ENCODE measurements around the gene CXCR6. TPM values are rescaled to one million over a fixed set of nuclear protein-coding genes. Genes with fewer than 3 reads are reported as not detected.

The CXCR6 gene
- total and polyA plus RNA-seq, 2 donors (not counting 1 experiment from before 2014, with no cell fraction given): not detected

GRCh38 chr3:45987368-45988291 is 44.4 kb downstream of the CXCR6 start:
- DNase-seq (ENCODE audit: low read depth in 2 of 2): peak; percentile 67 to 74
- peaks cover 46% of the 10 kb centered on the region for H3K4me1 ChIP-seq (ENCODE audit: control insufficient read depth, extremely low read depth, insufficient read depth, low read length)

GRCh38 chr3:45988362-45988761 is 45.1 kb downstream of the CXCR6 start:
- no peak overlapping the region for H3K9ac ChIP-seq (ENCODE audit: insufficient read depth, low read length)
- H3K4me1 ChIP-seq (ENCODE audit: control insufficient read depth, extremely low read depth, insufficient read depth, low read length): peaks cover 49% of the 10 kb centered on the region
- peak; percentile 15 to 18 for DNase-seq (ENCODE audit: low read depth in 2 of 2)
- H3K4me3 ChIP-seq (replicated peaks in 1 of 4; ENCODE audit: control extremely low read depth in 1 of 4, insufficient read depth in 1 of 4, low read depth in 3 of 4, low read length in 4 of 4): no peak overlapping the region
- H2AFZ ChIP-seq (ENCODE audit: low read length): no peak overlapping the region
- H3K27me3 ChIP-seq (ENCODE audit: control insufficient read depth, insufficient read depth, low read length): no peaks in the 10 kb centered on the region
- no peaks in the 10 kb centered on the region for H4K20me1 ChIP-seq (ENCODE audit: control insufficient read depth, extremely low read depth, insufficient read depth, low read length)
- H3K27ac ChIP-seq (ENCODE audit: insufficient read depth, low read length): peak overlapping the region; percentile 94
- TF ChIP-seq EZH2 (IDR thresholded peaks at IDR 0.05; ENCODE audit: low read length, missing control alignments): no peak
- TF ChIP-seq CTCF (conservative IDR thresholded peaks at IDR 0.05 in 1 of 2, IDR thresholded peaks at IDR 0.05 in 1 of 2; ENCODE audit: low read depth in 1 of 2, low read length in 2 of 2): no peak
- no peaks in the 10 kb centered on the region for H3K9me3 ChIP-seq (ENCODE audit: control insufficient read depth, insufficient read depth, low read depth, low read length)
- no peaks in the 10 kb centered on the region for H3K36me3 ChIP-seq (ENCODE audit: control insufficient read depth, insufficient read depth, low read length)
- H3K4me2 ChIP-seq (ENCODE audit: extremely low read depth, insufficient read depth, low read length): peak overlapping the region; percentile 39
- H3K79me2 ChIP-seq (ENCODE audit: control insufficient read depth, insufficient read depth, low read length): peaks cover 21% of the 10 kb centered on the region

More at GRCh38 chr3:45987368-45988291, 44.4 kb downstream of the CXCR6 start:
- no peak overlapping the region for H3K9ac ChIP-seq (ENCODE audit: insufficient read depth, low read length)
- H3K36me3 ChIP-seq (ENCODE audit: control insufficient read depth, insufficient read depth, low read length): no peaks in the 10 kb centered on the region
- peak overlapping the region; percentile 41 for H3K4me2 ChIP-seq (ENCODE audit: extremely low read depth, insufficient read depth, low read length)
- H3K4me3 ChIP-seq (replicated peaks in 1 of 4; ENCODE audit: control extremely low read depth in 1 of 4, insufficient read depth in 1 of 4, low read depth in 3 of 4, low read length in 4 of 4): no peak overlapping the region
- H3K79me2 ChIP-seq (ENCODE audit: control insufficient read depth, insufficient read depth, low read length): peaks cover 21% of the 10 kb centered on the region
- H3K9me3 ChIP-seq (ENCODE audit: control insufficient read depth, insufficient read depth, low read depth, low read length): no peaks in the 10 kb centered on the region
- H3K27me3 ChIP-seq (ENCODE audit: control insufficient read depth, insufficient read depth, low read length): no peaks in the 10 kb centered on the region
- H4K20me1 ChIP-seq (ENCODE audit: control insufficient read depth, extremely low read depth, insufficient read depth, low read length): no peaks in the 10 kb centered on the region
- TF ChIP-seq CTCF (conservative IDR thresholded peaks at IDR 0.05 in 1 of 2, IDR thresholded peaks at IDR 0.05 in 1 of 2; ENCODE audit: low read depth in 1 of 2, low read length in 2 of 2): no peak
- TF ChIP-seq EZH2 (IDR thresholded peaks at IDR 0.05; ENCODE audit: low read length, missing control alignments): no peak
- H3K27ac ChIP-seq (ENCODE audit: insufficient read depth, low read length): peak overlapping the region; percentile 94
- H2AFZ ChIP-seq (ENCODE audit: low read length): no peak overlapping the region

- Histone ChIP-seq H4K20me1 (ENCODE audit: control insufficient read depth, extremely low read depth, insufficient read depth, low read length) (no peaks in the 10 kb centered on the region), H3K4me2 (ENCODE audit: extremely low read depth, insufficient read depth, low read length) (peak overlapping the region; percentile 48), H3K27me3 (ENCODE audit: control insufficient read depth, insufficient read depth, low read length) (no peaks in the 10 kb centered on the region), H3K79me2 (ENCODE audit: control insufficient read depth, insufficient read depth, low read length) (peaks cover 23% of the 10 kb centered on the region), H3K9ac (ENCODE audit: insufficient read depth, low read length) (no peak overlapping the region), H3K4me3 (replicated peaks in 1 of 4; ENCODE audit: control extremely low read depth in 1 of 4, insufficient read depth in 1 of 4, low read depth in 3 of 4, low read length in 4 of 4) (no peak overlapping the region), H2AFZ (ENCODE audit: low read length) (no peak overlapping the region), H3K27ac (ENCODE audit: insufficient read depth, low read length) (peak overlapping the region; percentile 65), H3K9me3 (ENCODE audit: control insufficient read depth, insufficient read depth, low read depth, low read length) (no peaks in the 10 kb centered on the region), H3K36me3 (ENCODE audit: control insufficient read depth, insufficient read depth, low read length) (no peaks in the 10 kb centered on the region), H3K4me1 (ENCODE audit: control insufficient read depth, extremely low read depth, insufficient read depth, low read length) (peaks cover 51% of the 10 kb centered on the region)
- peak; percentile 72 to 91 for DNase-seq (ENCODE audit: low read depth in 2 of 2)
- TF ChIP-seq EZH2 (IDR thresholded peaks at IDR 0.05; ENCODE audit: low read length, missing control alignments): no peak
- TF ChIP-seq CTCF (conservative IDR thresholded peaks at IDR 0.05 in 1 of 2, IDR thresholded peaks at IDR 0.05 in 1 of 2; ENCODE audit: low read depth in 1 of 2, low read length in 2 of 2): no peak
Measured at GRCh38 chr3:45988804-45989203, 45.5 kb downstream of the CXCR6 start.
